SK-N-MC (cell line): ENCODE measurements around the gene HNRNPCL4.
"Not testable (repeated sequence)": the region's sequence is repeated elsewhere in the genome, so short reads cannot be mapped to it uniquely, and the experiment has no call there.

Experiments used
- EZH2 ChIP-seq: fragments of 200-600 bp; sonication (generic); IDR thresholded peaks from one replicate; pipeline ENCODE4 v1.6.1; 2017; ENCODE audit warnings: antibody characterized with exemption
- POLR2AphosphoS5 ChIP-seq: IDR thresholded peaks from 2 replicates; pipeline ENCODE4 v1.6.1; 2012; ENCODE audit warnings: mild to moderate bottlenecking, low read depth, low read length, borderline replicate concordance

DNA sequence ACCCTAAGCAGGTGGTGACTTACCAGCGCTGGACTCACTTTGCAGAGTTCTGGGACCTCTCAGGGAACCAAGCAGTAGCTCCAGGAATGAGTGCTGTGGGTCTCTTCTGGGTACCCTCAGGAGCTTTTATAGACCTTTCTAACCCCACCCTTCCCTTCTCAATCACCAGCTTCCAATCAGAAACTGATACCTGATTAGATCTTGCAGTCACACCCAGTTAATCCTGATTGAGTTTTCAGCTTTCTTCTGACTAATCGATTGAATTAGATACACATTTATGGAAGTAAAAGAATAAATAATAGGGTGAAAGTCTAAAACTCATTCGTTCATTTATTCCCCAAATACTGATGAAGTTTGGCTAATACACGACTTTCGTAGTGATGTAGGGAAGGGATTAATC is 35.9 kb upstream of the HNRNPCL4 start, which contains the start of gene PRAMEF13:
- not testable (repeated sequence) for TF ChIP-seq POLR2AphosphoS5, EZH2
